ENCODE data around the gene TMBIM1.

The TMBIM1 gene

DNA sequence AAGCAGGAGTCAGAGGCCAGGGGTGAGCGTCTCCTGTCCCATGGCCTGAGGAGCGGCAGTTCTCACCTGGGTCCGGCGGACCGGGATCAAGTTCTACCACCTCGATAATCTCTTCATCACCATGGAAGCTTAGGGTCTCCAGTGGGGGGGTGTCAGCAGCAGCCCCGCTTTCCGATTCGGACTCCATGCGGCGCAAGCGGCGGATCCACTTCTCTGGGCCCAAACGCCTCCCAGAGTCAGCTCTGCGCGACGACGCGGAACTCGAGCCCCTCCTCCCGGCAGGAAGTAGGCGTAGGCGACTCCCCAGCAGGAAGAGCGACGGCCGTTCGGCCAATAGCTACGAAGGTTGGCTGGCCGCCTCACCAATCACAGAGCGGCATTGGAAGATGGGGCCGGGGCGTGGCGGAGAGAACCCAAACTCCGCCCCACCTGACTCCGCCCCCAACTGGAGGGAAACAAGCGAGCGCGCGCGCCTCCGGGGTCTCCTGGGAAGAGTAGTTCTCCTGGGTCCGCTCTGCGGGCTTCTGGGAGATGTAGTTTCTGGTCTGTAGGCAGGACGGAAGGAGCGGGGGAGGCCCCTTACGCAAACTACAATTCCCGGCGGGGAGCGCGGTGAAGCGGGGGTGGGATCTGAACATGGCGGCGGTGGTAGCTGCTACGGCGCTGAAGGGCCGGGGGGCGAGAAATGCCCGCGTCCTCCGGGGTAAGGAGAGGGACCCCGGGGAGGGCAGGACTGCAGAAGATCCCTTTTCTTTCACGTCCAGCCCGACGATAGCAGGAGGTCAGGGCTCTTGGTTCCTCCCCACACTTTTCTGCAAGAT, 22.2 kb downstream of the TMBIM1 start, which contains the start of the genes AAMP and PNKD:
Gene AAMP (minus strand): TSS at position 238 of the 821 bp plus-strand sequence. CDS start 51 bp downstream, at position 187.
Gene PNKD (plus strand): TSS at position 620 of the 821 bp plus-strand sequence. CDS start 17 bp downstream, at position 637.
- Mint-ChIP-seq H3K4me3 (peak within 1 kb of the TSS; percentile 81 to 95), H3K36me3 (ENCODE audit: insufficient read depth) (peaks cover 57% of the 10 kb centered on the region), H3K4me1 (ENCODE audit: low read depth in 2 of 2) (peaks cover 50 to 54% of the 10 kb centered on the region in 2 donors), H3K27ac (peak within 1 kb of the TSS; percentile 95 to 97), H3K27me3 (no peaks in the 10 kb centered on the region), H3K9me3 (no peaks in the 10 kb centered on the region)
- DNase-seq (peak; percentile 100), ATAC-seq (replicated peaks) (peak; percentile 90)

GRCh38 chr2:218267259-218267658, 25.0 kb downstream of the TMBIM1 start:
- Mint-ChIP-seq H3K9me3 (no peaks in the 10 kb centered on the region), H3K4me1 (ENCODE audit: low read depth in 2 of 2) (peaks cover 46 to 47% of the 10 kb centered on the region in 2 donors), H3K27ac (peak overlapping the region; percentile 23 to 25), H3K36me3 (ENCODE audit: insufficient read depth) (peaks cover 54% of the 10 kb centered on the region), H3K27me3 (no peaks in the 10 kb centered on the region), H3K4me3 (no peak overlapping the region)
- ATAC-seq (replicated peaks) = no peak
- no peak for DNase-seq

DNA sequence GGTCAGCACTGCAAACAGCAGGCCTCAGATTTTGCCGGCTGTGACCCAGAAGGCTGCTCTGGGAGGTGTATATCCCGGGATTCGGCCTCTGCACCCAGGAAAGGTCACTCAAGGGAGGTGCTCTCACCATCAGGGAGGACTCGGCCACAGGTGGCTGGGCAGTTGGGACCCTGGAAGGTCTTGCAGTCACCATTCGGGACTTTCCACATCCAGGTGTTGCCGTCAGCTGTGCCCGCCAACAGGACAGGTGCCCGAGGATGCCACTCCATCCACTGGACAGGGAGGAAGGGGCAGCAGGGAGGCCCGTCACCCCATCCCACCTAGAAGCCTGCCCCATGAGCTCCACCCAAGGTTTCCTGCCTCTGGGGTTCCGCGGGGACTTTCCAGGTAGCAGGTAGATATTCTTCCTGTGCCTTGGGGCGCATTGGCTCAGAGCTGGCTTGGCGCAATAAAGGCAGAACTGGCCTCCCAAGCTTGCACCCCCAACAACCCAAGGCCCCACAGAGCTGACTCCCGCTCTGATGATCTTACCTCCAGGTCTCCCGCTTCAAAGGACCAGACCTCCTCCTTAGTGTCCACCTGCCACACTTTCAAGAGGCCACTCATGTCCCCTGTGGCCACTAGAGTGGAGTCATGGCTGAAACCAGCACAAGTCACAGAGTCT, 25.9 kb downstream of the TMBIM1 start:
- Mint-ChIP-seq H3K27ac (peak overlapping the region in 1 of 2 donors; percentile 62), H3K36me3 (ENCODE audit: insufficient read depth) (peaks cover 55% of the 10 kb centered on the region), H3K4me3 (no peak overlapping the region), H3K9me3 (no peaks in the 10 kb centered on the region), H3K27me3 (no peaks in the 10 kb centered on the region), H3K4me1 (ENCODE audit: low read depth in 2 of 2) (peaks cover 37 to 39% of the 10 kb centered on the region in 2 donors)
- ATAC-seq (replicated peaks) = no peak
- no peak for DNase-seq

DNA sequence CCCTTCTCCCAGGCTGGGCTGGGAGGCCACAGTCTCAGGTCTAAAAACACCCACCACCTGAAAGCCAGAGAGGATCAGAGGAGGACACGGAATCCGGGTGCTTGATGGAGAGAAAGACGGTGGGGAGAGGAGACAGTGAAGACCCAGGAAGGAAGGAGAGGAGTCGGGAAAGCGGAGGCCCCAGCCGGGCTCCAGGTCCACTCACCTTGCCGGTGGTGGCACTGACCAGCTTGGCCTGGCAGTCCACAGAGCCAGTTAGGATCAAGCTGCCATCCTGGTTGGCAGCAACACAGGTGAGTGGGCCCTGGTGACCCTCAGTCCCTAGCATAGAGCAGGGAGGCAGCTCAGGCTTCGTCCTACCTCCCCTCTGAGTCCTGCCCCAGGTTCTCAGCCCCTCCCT, 26.7 kb downstream of the TMBIM1 start:
- ATAC-seq (replicated peaks) (no peak), DNase-seq (no peak)
- Mint-ChIP-seq H3K27ac (peak overlapping the region; percentile 62 to 67), H3K9me3 (no peaks in the 10 kb centered on the region), H3K4me3 (no peak overlapping the region), H3K36me3 (ENCODE audit: insufficient read depth) (peaks cover 53% of the 10 kb centered on the region), H3K27me3 (no peaks in the 10 kb centered on the region), H3K4me1 (ENCODE audit: low read depth in 2 of 2) (peaks cover 29 to 30% of the 10 kb centered on the region in 2 donors)

- Mint-ChIP-seq H3K27ac (peak overlapping the region; percentile 62 to 67), H3K27me3 (no peaks in the 10 kb centered on the region), H3K4me3 (no peak overlapping the region), H3K4me1 (ENCODE audit: low read depth in 2 of 2) (peaks cover 24 to 29% of the 10 kb centered on the region in 2 donors), H3K36me3 (ENCODE audit: insufficient read depth) (peaks cover 50% of the 10 kb centered on the region), H3K9me3 (no peaks in the 10 kb centered on the region)
- DNase-seq = no peak
- ATAC-seq (replicated peaks) = no peak
Measured at GRCh38 chr2:218264773-218265561, 27.3 kb downstream of the TMBIM1 start.

- H3K9me3 Mint-ChIP-seq = no peaks in the 10 kb centered on the region
- H3K36me3 Mint-ChIP-seq (ENCODE audit: insufficient read depth) = peaks cover 46% of the 10 kb centered on the region
- H3K27ac Mint-ChIP-seq = no peak overlapping the region
- no peak for DNase-seq
- H3K27me3 Mint-ChIP-seq = no peaks in the 10 kb centered on the region
- no peak overlapping the region for H3K4me3 Mint-ChIP-seq
- peaks cover 22 to 29% of the 10 kb centered on the region in 2 donors for H3K4me1 Mint-ChIP-seq (ENCODE audit: low read depth in 2 of 2)
- ATAC-seq (replicated peaks) = peak; percentile 66
Measured at GRCh38 chr2:218263817-218264641, 28.3 kb downstream of the TMBIM1 start.

DNA sequence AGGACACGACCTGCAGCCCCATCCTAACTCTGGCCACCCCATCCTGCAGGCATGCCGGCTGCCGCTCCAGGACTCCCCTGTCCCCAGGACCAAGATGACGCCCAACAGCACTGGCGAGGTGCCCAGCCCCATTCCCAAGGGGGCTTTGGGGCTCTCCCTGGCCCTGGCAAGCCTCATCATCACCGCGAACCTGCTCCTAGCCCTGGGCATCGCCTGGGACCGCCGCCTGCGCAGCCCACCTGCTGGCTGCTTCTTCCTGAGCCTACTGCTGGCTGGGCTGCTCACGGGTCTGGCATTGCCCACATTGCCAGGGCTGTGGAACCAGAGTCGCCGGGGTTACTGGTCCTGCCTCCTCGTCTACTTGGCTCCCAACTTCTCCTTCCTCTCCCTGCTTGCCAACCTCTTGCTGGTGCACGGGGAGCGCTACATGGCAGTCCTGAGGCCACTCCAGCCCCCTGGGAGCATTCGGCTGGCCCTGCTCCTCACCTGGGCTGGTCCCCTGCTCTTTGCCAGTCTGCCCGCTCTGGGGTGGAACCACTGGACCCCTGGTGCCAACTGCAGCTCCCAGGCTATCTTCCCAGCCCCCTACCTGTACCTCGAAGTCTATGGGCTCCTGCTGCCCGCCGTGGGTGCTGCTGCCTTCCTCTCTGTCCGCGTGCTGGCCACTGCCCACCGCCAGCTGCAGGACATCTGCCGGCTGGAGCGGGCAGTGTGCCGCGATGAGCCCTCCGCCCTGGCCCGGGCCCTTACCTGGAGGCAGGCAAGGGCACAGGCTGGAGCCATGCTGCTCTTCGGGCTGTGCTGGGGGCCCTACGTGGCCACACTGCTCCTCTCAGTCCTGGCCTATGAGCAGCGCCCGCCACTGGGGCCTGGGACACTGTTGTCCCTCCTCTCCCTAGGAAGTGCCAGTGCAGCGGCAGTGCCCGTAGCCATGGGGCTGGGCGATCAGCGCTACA, 29.4 kb downstream of the TMBIM1 start:
- DNase-seq (no peak), ATAC-seq (replicated peaks) (no peak)
- Mint-ChIP-seq H3K9me3 (no peaks in the 10 kb centered on the region), H3K27me3 (no peaks in the 10 kb centered on the region), H3K4me3 (no peak overlapping the region), H3K27ac (no peak overlapping the region), H3K36me3 (ENCODE audit: insufficient read depth) (peaks cover 46% of the 10 kb centered on the region), H3K4me1 (ENCODE audit: low read depth in 2 of 2) (peaks cover 24 to 35% of the 10 kb centered on the region in 2 donors)

GRCh38 chr2:218262237-218262600, 30.1 kb downstream of the TMBIM1 start:
- Mint-ChIP-seq H3K4me1 (ENCODE audit: low read depth in 2 of 2) (peaks cover 26 to 35% of the 10 kb centered on the region in 2 donors), H3K36me3 (ENCODE audit: insufficient read depth) (peaks cover 51% of the 10 kb centered on the region), H3K9me3 (no peaks in the 10 kb centered on the region), H3K27ac (peak overlapping the region in 1 of 2 donors; percentile 42), H3K4me3 (no peak overlapping the region), H3K27me3 (no peaks in the 10 kb centered on the region)
- DNase-seq = no peak
- ATAC-seq (replicated peaks) = no peak

GRCh38 chr2:218261423-218262236, 30.7 kb downstream of the TMBIM1 start:
- Mint-ChIP-seq H3K4me1 (ENCODE audit: low read depth in 2 of 2) (peaks cover 21 to 29% of the 10 kb centered on the region in 2 donors), H3K36me3 (ENCODE audit: insufficient read depth) (peaks cover 57% of the 10 kb centered on the region), H3K9me3 (no peaks in the 10 kb centered on the region), H3K4me3 (no peak overlapping the region), H3K27ac (peak overlapping the region; percentile 42 to 83), H3K27me3 (no peaks in the 10 kb centered on the region)
- DNase-seq = no peak
- ATAC-seq (replicated peaks) = no peak

GRCh38 chr2:218260742-218261422, 31.4 kb downstream of the TMBIM1 start, which contains the start of gene GPBAR1:
Gene GPBAR1, plus strand, starts transcription at chr2:218261015. Its CDS starts 1,710 bp downstream, at chr2:218262725.
- Mint-ChIP-seq H3K9me3 (no peaks in the 10 kb centered on the region), H3K27me3 (no peaks in the 10 kb centered on the region), H3K4me1 (ENCODE audit: low read depth in 2 of 2) (peaks cover 19 to 25% of the 10 kb centered on the region in 2 donors), H3K36me3 (ENCODE audit: insufficient read depth) (peaks cover 63% of the 10 kb centered on the region), H3K27ac (peak within 1 kb of the TSS; percentile 42 to 83), H3K4me3 (no peak within 1 kb of the TSS)
- no peak for ATAC-seq (replicated peaks)
- DNase-seq = no peak

GRCh38 chr2:218260166-218260565, 32.1 kb downstream of the TMBIM1 start:
- no peak for ATAC-seq (replicated peaks)
- H3K9me3 Mint-ChIP-seq = no peaks in the 10 kb centered on the region
- H3K27ac Mint-ChIP-seq = peak overlapping the region in 1 of 2 donors; percentile 42
- peaks cover 63% of the 10 kb centered on the region for H3K36me3 Mint-ChIP-seq (ENCODE audit: insufficient read depth)
- H3K4me1 Mint-ChIP-seq (ENCODE audit: low read depth in 2 of 2) = peaks cover 19 to 24% of the 10 kb centered on the region in 2 donors
- H3K4me3 Mint-ChIP-seq = no peak overlapping the region
- DNase-seq = no peak
- H3K27me3 Mint-ChIP-seq = no peaks in the 10 kb centered on the region
